HG03039 (cell line): ENCODE measurements around the gene GALNT16.
"Not testable (repeated sequence)": the region's sequence is repeated elsewhere in the genome, so short reads cannot be mapped to it uniquely, and the experiment has no call there.

Experiments used
- ATAC-seq: cut with Tn5 transposase; IDR thresholded peaks from one replicate; pipeline ENCODE4 v1.9.1; 2021; ENCODE audit warnings: mild to moderate bottlenecking, moderate library complexity; ENCODE audit not compliant: unreplicated experiment

The GALNT16 gene

DNA sequence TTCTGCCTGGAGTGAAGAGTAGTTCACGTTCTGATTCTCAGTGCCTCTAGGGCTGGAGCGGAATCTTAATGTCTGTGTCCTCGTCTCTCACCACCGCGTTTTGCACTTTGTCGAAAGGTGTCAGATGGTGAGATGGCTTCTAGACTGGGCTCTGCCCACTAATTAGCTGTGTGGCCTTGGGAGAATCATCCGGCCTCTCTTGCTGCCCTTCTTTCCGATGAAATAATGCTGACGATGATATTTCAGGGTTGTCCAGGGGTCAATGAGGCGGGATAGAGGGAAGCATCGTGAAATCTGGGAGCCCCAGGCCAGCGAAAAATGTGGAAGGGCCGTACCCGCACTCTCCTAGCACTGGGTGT, 811 bp upstream of the GALNT16 start:
- no peak for ATAC-seq

DNA sequence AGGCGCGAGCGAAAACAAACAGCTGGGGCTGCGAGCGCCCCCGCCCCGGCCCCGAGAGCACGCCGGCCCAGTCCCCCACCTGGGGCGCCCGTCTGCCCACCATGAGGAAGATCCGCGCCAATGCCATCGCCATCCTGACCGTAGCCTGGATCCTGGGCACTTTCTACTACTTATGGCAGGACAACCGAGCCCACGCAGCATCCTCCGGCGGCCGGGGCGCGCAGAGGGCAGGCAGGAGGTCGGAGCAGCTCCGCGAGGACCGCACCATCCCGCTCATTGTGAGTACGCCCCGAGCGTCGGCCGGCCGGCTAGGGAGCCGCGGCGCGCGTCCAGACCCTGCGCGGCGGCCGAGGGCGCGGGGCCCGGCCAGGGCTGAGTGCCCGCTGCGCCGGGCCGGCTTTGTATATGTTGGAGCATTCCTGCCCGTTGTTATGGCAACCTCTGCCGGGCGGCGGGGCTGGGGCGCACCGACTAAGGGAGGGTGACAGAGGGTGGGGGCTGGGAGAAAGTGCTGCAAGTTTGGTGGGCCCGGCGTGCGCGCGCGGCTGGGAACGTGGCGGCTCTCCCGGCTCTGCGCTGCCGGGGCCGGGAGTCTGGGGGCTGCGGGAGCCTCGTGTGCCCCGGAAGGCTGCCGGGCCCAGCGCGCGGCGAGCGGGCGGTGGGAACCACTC, 367 bp downstream of the GALNT16 start:
- ATAC-seq = no peak

DNA sequence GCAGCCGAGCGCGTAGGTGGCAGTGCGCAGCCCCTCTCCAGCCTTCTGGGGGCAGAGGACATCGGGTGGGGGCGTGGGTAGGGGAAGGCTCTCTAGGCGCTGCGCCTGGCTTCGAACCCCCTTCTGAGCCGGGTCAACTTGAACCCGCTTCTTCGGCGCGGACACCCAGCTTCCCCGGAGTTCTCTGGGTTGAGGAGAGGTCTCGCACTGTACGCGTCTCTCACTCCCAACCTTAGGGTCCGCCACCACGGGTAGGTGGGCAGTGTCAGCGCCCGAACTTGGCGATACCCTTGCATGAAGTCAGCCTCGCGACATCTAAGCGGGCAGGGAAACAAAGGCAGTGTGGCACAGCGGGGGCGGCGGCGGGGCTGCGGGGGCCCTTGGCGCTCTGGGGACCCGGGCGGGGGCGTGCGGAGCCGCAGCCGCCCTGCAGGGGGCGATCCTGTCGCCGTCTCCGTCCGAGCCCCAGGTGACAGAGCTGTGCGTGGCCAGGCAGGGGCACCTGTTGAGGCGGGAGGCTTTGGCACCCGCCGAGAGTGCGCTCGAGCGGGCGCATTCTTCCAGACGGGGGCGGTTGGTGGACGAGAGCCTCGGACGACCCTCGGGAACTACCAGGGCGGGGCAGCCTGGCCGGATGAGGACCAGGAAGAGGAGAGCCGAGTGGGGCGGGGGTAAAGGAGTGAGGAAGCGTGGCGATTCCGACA, 1.1 kb downstream of the GALNT16 start:
- no peak for ATAC-seq

DNA sequence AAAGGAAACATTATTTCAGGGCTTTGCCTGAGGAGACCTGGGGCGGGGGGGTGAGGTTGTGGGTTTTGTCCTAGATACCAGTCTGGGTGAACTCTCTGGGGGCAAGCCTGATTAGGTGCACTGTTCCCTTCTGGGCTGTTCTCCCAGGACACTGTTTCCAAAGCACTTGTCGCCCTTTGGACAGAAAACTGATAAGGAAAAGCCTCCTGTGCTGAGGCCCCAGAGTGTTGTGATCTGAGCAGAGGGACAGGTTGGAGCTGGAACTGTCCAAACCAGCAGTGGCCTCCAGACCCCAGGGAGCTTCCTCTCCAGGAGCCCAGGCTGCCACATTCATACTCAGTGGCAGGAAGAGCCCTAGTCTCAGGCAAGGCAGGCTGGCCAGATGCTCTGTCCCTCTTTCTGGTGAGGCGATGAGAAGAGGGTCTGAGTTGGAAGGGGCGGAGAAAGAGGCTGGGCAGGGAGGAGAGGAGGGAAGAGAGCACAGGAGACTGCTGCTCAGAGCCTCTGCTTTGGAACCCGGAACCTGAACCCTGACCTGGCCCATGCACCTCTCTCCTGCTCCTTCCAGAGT, 1.9 kb downstream of the GALNT16 start:
- no peak for ATAC-seq

DNA sequence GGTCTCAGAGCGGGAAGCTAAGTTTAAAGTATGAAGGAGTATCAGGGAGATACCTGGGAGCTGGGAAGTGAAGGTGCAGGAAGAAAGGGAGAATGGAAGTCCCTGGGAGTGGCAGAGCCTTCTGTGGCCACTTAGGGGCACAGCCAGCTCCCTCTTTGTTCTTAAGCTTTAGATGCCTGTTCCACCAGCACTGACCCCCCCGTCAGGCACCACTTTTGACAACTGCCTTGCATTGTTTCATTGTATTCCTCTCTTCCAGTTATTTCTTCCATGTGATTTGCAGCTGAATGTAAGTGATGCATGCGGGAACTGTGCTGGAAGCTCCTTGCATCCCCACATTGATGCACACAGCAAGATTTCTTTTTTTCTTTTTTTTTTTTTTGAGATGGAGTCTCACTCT, 2.6 kb downstream of the GALNT16 start:
- no peak for ATAC-seq

DNA sequence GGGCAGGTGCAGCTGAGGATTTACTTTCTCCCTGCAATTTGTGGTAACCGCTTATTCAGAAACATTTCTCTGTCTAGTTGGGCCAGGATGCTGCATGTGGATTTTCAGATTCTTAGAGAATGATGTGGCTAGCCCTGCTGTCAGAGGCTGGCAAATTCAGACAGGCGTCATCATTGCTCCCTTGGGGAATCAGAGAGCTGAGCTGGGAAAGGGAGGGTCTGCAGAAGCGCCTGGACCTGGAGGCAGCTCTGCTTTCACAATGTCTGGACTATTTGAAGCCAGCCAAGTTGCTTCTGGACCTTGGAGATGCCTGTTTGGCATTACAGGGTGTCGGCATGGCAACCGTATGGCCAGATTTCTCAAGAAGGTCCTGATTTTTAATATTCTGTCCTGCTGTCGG, 3.4 kb downstream of the GALNT16 start:
- no peak for ATAC-seq

DNA sequence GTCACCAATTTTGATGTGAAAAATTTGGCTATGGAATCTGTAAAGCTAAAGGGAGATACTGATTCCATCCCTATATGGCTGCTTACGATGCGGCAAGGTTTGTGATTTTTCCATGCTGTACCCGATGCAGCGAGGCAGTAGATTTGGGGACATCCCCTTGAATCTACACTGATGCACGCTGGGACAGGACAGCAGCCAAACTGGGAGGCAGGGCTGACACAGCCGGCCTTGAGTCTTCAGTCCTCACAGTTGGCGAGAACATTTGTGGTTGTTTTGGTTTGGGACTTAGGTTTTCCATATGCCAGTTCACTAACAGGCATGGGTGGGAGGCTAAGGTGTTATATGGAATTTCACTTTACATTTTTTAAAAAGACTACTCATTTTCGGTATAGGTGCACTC, 3.8 kb downstream of the GALNT16 start:
- ATAC-seq = no peak

DNA sequence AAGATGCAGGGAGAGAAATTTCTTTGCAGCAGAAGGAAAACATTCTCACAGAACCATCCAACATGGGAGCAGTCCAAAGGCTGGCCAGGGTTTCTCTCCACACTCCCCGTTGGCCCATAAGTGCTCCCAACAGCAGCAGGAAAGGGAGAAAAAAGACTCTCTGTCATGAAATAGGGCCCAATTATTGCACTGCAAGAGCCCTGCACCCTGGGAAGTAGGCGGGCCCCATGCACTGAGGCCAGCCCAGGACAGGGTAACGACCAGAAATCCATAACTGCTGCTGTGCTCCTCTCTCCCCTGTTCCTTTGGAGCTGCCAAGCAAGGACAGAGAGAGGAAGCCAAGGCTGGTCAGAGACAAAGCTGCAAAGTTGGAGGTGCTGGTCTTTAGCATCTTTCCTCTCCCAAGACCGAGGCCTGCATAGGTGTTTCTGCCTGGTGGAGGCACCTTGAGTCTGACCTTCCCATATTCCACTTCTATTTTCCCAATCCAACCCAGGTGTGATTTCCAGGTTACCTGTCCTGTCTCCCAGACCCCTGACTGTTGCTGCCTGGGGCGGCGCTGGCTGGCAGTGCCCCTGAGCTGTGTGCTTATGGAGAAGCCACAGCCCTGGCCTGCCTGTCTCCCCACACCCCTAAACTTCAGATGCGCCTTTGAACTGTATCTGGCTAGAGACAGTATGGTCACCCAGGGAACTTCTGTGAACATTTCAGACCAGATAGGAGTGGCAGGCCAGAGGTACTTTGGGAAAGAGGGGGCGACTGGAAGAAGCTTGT, 6.8 kb downstream of the GALNT16 start:
- ATAC-seq = no peak

DNA sequence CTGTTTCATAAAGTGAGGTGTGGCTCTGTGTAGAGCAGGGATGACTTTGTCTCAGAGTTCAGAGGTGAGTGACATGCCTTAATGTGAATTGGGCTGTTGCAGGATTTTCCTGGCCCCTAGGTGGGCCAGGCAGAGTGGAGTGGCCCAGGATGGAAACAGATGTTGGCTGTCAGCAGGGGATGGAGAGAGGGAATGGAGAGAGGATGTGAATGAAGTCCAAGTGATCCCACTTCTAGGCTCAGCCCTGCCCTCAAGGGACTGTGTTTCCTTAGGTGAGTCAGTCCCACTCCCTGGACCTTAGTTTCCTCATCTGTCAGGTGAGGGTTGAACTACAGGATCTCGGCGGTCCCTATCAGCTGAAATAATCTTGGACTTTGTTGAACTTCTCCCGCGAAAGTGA, 7.5 kb downstream of the GALNT16 start:
- no peak for ATAC-seq

DNA sequence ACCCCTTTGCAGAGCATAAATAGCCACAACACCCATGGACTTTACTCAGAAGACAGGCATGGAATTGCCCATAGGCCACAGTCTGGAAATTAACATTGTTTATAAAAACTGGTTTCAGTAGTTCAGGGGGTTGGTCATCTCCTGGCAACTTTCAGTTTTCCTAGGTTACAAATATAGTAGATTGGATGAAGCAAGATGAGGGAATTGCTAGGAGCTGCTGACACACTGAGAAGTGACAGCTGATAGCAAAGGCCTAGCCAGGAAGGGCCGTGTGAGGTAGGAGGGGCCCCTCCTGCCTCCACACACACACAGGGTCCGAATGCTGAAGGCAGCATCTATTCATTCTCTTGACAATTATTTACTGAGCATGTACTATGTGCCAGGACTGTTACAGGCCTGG, 8.3 kb downstream of the GALNT16 start:
- ATAC-seq = no peak

DNA sequence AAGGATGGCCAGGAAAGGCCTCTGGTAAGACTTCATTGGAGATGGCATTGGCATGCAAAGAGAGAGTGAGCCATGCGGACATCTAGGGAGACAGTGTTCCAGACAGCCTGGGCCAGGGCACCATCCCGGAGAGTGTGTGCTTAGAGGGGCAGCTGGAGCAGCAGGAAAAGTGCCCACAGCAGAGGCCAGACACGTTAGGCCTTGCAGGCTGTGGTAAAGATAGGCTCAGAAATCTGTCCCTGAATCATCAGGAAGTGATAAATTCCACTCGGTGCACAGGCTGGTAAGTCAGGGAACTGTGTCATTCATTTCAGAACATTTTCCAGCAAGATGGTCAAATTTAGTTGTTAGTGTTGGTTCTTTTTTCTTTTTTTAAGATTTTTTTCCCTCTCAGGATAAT, 8.8 kb downstream of the GALNT16 start:
- no peak for ATAC-seq

DNA sequence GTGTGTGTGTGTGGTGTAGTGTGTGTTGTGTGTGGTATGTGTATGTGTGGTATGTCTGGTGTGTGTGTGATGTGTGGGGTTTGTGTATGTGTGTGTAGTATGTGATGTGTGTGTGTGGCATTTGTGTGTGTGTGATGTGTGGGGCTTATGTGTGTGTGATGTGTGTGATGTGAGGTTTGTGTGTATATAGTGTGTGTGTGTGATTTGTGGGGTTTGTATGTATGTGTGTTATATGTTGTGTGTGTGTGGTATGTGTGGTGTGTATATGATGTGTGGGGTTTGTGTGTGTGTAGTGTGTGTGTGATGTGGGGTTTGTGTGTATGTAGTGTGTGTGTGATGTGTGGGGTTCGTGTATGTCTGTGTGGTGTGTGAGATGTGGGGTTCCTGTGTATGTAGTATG, 9.4 kb downstream of the GALNT16 start:
- no peak for ATAC-seq

DNA sequence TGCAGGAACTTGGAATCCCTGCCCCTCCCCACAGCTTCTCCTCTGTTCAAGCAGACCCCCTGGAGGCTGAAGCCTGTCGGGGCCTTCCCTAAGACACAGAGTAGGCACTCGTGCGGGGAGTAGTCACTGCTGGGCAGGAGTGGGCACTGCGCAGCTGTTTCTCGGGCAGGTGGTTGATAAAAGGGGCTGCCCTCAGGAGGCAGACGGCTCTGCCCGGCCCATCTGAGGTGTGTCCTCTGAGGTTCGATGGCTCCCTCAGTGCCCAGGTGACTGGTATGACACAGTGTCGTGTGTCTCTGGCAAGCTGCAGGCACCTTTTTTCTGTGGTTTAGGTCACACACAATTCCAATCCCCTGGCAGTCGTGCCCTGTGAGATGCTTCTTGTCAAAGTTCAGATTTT, 10.1 kb downstream of the GALNT16 start:
- ATAC-seq = no peak

DNA sequence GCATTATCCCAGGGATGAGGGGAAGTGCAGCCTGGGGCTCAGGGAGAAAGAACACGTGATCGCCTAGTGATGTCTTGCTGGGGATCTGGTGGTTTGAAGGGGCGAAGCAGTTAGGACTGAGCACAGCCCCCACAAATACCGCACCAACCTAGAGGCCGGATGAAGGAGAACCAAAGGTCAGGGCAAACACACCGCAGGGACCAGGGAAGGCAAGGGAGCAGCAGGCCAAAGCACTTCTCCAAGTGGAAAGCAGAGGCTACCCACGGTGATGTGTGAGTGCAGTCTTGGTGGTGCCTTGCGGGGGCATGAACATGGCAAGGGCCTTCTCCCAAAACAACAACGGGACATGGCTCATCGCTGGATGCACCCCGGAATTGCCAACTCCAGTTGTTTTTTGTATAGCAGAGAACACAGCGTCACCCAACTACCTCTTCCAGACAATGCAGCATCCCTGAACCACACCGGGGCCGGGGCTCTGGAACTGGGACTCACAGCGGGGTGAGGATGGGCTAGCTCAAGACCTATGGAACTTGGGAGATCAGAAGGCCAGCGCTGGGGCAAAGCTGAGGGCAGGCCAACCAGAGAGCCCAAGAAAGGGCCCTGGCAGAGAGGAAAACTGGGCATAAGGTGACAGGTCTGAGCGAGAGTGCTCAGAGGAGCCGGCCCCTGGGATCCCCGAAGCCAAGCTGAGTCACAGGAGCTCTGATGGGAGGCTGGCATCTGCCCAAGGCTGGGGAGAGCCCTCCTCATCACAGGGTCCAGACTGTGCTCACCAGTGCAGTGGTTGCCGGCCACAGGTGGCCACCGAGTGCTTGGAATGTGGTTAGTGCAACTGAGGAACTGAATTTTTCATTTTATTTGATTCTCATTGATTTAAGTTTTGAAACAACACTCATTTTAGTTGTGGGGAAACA, 11.1 kb downstream of the GALNT16 start:
- ATAC-seq = no peak

DNA sequence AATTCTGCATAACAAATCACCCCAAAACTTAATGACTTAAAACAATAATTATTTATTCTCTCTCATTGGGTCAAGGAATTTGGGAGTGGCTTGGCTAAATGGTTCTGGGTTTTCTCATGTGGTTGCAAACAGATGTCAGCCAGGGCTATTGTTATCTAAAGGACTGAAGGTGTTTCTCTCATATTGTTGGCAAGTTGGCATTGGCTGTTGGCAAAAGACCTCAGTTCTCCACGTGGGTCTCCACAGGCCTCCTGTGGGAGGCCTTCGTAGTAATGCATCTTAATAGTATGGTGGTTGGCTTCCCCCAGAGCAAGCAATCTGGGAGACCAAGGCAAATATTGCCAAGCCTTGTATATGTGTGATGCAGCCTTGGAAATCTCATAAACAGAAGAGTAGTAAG, 14.4 kb downstream of the GALNT16 start:
- no peak for ATAC-seq

DNA sequence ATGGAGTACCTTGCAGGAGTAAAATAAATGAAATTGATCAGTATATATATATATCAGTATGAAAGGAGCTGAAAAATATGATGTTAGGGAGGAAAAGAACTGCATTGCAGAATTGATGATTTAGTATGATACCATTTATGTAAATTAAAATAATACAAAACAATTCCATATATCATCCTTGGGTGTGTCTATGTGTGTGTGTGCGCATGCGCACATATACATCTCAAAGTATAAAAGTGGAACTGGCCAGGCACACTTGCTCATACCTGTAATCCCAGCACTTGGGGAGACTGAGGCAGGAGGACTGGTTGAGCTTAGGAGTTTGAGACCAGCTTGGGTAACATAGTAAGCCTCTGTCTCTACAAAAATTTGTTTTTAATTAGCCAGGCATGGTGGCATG, 15.4 kb downstream of the GALNT16 start:
- ATAC-seq = no peak

DNA sequence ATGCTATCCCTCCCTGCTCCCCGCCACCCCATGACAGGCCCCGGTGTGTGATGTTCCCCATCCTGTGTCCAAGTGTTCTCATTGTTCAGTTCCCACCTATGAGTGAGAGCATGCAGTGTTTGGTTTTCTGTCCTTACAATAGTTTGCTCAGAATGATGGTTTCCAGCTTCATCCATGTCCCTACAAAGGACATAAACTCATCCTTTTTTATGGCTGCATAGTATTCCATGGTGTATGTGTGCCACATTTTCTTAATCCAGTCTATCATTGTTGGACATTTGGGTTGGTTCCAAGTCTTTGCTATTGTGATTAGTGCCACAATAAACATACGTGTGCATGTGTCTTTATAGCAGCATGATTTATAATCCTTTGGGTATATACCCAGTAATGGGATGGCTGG, 17.4 kb downstream of the GALNT16 start:
- ATAC-seq = not testable (repeated sequence)

DNA sequence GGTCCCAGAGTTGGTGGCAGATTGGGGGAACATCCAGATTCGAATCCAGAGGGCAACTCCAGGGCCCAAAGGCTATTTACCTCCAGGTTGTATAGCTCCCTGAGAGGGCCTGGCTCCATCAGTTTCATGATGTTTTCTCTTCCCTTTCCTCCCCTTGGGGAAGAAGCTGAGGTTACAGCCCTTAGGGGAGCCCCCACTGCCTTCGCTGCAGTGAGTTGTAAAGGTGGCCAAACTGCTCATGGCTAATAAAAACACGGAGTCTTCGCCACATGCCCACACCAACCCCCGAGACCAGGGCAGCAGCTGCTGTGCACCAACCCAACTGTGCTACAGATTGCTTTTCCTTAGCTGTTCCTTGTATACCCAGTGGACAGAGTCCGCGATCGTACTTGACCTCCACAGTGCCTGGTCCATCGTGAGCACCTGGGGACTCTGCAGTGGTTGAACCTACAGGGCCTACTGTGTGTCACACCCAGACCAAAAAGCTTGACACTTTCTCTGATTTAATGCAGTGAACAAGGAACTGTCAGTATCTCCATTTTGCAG, 20.9 kb downstream of the GALNT16 start:
- ATAC-seq = no peak

DNA sequence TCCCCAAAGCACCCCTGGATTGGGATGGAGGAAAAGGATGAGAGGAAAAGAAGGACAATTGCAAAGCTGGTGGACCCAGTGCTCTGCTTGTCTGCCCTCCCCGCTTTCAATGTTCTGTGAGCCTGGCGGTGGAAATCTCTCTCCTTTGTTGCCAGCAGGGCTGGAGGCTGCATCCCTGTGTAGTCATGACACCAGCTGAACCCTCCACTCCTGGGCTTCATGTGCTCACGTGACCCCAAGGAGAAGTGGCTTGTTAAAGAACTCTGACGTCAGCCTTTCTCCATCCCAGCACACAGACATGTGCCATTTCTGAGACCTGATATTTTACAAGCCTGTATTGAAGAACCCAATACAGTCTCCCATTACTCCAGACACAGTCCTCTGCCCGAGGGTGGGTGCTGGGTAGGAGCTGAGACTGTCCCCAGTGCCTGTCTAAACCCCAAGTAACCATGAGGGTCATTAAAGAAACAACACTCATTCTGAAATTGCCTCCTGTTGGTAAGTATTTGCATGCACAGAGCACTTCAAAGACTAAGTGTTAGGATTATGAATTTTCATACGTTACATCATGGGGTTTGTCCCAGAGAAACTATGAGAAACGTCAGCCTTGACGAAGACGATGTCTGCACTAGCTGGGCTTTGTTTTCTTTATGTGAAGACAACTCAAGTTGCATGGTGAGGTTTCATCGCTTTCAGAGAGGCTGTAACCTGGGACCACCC, 21.7 kb downstream of the GALNT16 start:
- ATAC-seq = no peak

DNA sequence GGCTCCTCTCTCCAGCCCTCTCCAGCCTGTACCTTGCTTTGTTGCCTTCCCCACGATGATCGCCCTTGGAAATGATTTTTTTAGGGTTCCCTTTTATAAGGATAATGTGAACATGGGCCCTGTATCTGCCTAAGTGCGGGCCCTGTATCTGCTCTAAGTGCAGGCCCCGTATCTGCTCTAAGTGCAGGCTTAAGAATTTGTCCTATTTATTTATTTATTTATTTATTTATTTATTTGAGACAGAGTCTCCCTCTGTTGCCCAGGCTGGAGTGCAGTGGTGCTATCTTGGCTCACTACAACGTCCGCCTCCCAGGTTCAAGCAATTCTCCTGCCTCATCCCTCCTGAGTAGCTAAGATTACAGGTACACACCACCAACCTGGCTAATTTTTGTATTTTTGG, 22.5 kb downstream of the GALNT16 start:
- no peak for ATAC-seq
